A673 (cell line): Measurements from ENCODE around the gene POU6F1. TPM values are rescaled to one million over a fixed set of nuclear protein-coding genes. Genes with fewer than 3 reads are reported as not detected.
A peak's percentile ranks its signal among the peaks of the same experiment; 100 is the strongest.
"Not testable (repeated sequence)": the region's sequence is repeated elsewhere in the genome, so short reads cannot be mapped to it uniquely, and the experiment has no call there.

Experiments used
- BruUV-seq: library from RNA; stranded (reverse); fragments of 400-500 nt; replicated peaks from 2 replicates; lab custom pipeline; 2021; lab: Mats Ljungman, UMichigan
- CTCF ChIA-PET: fragments of 300-600 bp; sonication (Branson Sonifier 250); formaldehyde crosslinking; loops from one replicate; lab custom pipeline; 2022; ENCODE audit warnings: antibody characterized with exemption; lab: Charles Lee
- POLR2A ChIA-PET: fragments of 300-600 bp; sonication (Branson Sonifier 250); formaldehyde crosslinking; loops from one replicate; lab custom pipeline; 2022; ENCODE audit warnings: antibody characterized with exemption; ENCODE audit not compliant: low non-redundant PET; lab: Charles Lee
- DNase-seq: peaks from one replicate; pipeline ENCODE4 v3.0.0-alpha.2; 2015; ENCODE audit warnings: low spot score
- H3K27ac ChIP-seq: fragments of 200-600 bp; sonication (generic); 2 replicates; pipeline ENCODE4 v1.5.1; 2016; ENCODE audit warnings: mixed run types, low read depth, mild to moderate bottlenecking, mixed read lengths, antibody characterized with exemption, low read length; ENCODE audit not compliant: poor library complexity, severe bottlenecking
- H3K27me3 ChIP-seq: fragments of 200-600 bp; sonication (generic); replicated peaks from 2 replicates; pipeline ENCODE4 v1.6.1; 2017; ENCODE audit warnings: mixed run types, low read depth, mild to moderate bottlenecking, mixed read lengths, antibody characterized with exemption, low read length; ENCODE audit not compliant: insufficient read depth, poor library complexity
- H3K36me3 ChIP-seq: fragments of 200-600 bp; sonication (generic); 2 replicates; pipeline ENCODE4 v1.6.1; 2016; ENCODE audit warnings: mixed run types, mild to moderate bottlenecking, mixed read lengths, antibody characterized with exemption, low read length; ENCODE audit not compliant: insufficient read depth, poor library complexity, severe bottlenecking
- H3K4me1 ChIP-seq: fragments of 200-600 bp; sonication (generic); 2 replicates; pipeline ENCODE4 v1.6.1; 2017; ENCODE audit warnings: mixed run types, mild to moderate bottlenecking, mixed read lengths, antibody characterized with exemption, low read length; ENCODE audit not compliant: insufficient read depth, poor library complexity, severe bottlenecking
- H3K4me3 ChIP-seq: fragments of 200-600 bp; sonication (generic); 2 replicates; pipeline ENCODE4 v1.5.1; 2016; ENCODE audit warnings: low read depth, mixed run types, mild to moderate bottlenecking, mixed read lengths, low read length; ENCODE audit not compliant: poor library complexity, severe bottlenecking
- H3K9me3 ChIP-seq: fragments of 200-600 bp; sonication (generic); 2 replicates; pipeline ENCODE4 v1.6.1; 2016; ENCODE audit warnings: mixed run types, low read depth, mild to moderate bottlenecking, mixed read lengths, antibody characterized with exemption, low read length; ENCODE audit not compliant: poor library complexity, severe bottlenecking
- EZH2 ChIP-seq: fragments of 200-600 bp; sonication (generic); IDR thresholded peaks from 2 replicates; pipeline ENCODE4 v1.6.1; 2017; ENCODE audit warnings: borderline replicate concordance, low read depth, mild to moderate bottlenecking, mixed read lengths, antibody characterized with exemption, low read length; ENCODE audit not compliant: poor library complexity, severe bottlenecking
- intact Hi-C: fragments of 100-400 bp; cut with micrococcal nuclease; formaldehyde crosslinking; loops from one replicate; pipeline ENCODE4 v1.10.0; 2022; ENCODE audit not compliant: unreplicated experiment
- total RNA-seq: library from RNA; stranded (reverse); gene quantifications from 2 replicates; pipeline ENCODE4 v1.2.3, GENCODE V29; 2021
- TF ChIP-seq, protein P1 (sequence below): fragments of 300-800, 200-600 bp; sonication (generic); conservative IDR thresholded peaks from 2 replicates; pipeline ENCODE4 v1.5.1; 2017; ENCODE audit warnings: low read depth, mild to moderate bottlenecking, antibody characterized with exemption, low read length, moderate library complexity, mixed read lengths

Gene POU6F1
- total RNA-seq, 1 experiment from 2014 or later: 13.6 TPM

DNA sequence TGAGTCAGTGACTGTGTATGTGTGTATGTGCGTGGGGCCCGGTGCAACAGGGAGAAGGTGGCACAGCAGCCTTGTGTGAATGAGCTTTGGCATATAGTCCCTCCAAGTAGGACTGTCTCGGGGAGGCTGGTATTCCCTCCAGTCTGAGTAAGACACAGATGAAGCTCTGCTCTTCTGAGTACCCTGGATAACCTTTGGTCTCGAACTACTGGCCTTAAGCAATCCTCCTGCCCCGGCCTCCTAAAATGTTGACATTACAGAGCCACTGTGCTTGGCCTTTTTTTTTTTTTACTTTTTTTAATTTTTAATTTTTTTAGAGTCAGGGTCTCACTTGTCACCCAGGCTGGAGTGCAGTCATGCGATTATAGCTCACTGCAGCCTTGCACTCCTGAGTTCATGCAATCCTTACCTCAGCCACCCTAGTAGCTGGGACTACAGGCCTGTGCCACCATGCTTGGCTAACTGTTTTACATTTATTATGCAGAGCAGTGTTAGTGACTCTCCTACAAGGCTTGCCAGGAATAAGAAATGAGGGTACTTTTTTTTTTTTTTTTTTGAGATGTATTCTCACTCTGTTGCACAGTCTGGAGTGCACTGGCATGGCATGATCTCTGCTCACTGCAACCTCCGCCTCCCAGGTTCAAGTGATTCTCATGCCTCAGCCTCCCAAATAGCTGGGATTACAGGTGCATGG lies 11.4 kb upstream of the POU6F1 start:
- ChIA-PET POLR2A (no interaction called here), CTCF (no interaction called here)
- Histone ChIP-seq H3K27me3 (no peaks in the 10 kb centered on the region), H3K36me3 (no peaks in the 10 kb centered on the region), H3K4me1 (peaks cover 10% of the 10 kb centered on the region), H3K9me3 (no peaks in the 10 kb centered on the region), H3K4me3 (no peak overlapping the region), H3K27ac (no peak overlapping the region)
- no peak for TF ChIP-seq EZH2
- TF ChIP-seq, protein P1, sequence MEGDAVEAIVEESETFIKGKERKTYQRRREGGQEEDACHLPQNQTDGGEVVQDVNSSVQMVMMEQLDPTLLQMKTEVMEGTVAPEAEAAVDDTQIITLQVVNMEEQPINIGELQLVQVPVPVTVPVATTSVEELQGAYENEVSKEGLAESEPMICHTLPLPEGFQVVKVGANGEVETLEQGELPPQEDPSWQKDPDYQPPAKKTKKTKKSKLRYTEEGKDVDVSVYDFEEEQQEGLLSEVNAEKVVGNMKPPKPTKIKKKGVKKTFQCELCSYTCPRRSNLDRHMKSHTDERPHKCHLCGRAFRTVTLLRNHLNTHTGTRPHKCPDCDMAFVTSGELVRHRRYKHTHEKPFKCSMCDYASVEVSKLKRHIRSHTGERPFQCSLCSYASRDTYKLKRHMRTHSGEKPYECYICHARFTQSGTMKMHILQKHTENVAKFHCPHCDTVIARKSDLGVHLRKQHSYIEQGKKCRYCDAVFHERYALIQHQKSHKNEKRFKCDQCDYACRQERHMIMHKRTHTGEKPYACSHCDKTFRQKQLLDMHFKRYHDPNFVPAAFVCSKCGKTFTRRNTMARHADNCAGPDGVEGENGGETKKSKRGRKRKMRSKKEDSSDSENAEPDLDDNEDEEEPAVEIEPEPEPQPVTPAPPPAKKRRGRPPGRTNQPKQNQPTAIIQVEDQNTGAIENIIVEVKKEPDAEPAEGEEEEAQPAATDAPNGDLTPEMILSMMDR: no peak
- no peak for DNase-seq
- intact Hi-C loops: no loop called here
- BruUV-seq: no TSS peak

DNA sequence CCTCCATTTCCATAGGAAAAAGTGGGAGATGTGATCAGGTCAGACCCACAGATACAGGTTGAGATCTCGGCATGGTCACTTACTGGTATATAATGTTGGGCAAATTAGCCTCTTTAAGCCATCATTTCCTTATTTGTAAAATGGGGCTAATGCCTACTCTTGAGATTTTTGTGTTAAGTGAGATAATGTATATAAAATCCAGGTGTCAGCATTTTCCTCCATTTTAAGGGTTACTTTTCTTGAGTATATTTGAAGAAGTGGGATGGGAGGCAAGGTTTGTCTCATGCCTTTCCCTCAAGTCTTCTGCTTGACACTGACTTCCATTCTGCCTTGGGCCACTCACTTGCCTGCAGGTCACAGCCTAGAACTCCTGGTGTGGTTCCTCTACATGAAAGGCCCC lies 10.1 kb upstream of the POU6F1 start:
- peaks cover 10% of the 10 kb centered on the region for H3K4me1 ChIP-seq
- no peaks in the 10 kb centered on the region for H3K36me3 ChIP-seq
- H3K9me3 ChIP-seq: no peaks in the 10 kb centered on the region
- no peak overlapping the region for H3K27ac ChIP-seq
- no peak for TF ChIP-seq EZH2
- TF ChIP-seq, protein P1: no peak
- DNase-seq: no peak
- BruUV-seq: no TSS peak
- no peak overlapping the region for H3K4me3 ChIP-seq
- intact Hi-C loops: no loop called here
- CTCF ChIA-PET: no interaction called here
- POLR2A ChIA-PET: no interaction called here
- no peaks in the 10 kb centered on the region for H3K27me3 ChIP-seq

DNA sequence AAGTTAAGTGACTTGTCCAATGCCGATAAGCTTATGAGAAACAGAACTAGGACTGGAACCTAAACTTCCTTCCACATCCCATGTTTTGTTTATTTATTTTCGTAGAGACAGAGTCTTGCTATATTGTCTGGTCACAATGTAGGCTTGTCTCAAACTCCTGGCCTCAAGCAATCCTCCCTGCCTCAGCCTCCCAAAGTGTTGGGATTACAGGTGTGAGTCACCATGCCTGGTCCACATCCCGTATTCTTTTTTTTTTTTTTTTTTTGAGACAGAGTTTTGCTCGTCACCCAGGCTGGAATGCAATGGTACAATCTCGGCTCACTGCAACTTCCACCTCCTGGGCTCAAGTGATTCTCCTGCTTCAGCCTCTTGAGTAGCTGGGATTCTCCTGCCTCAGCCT lies 9.2 kb upstream of the POU6F1 start:
- CTCF ChIA-PET, H3K27me3 ChIP-seq, H3K4me1 ChIP-seq, H3K27ac ChIP-seq, H3K36me3 ChIP-seq, DNase-seq, H3K4me3 ChIP-seq, H3K9me3 ChIP-seq, intact Hi-C loops, BruUV-seq, POLR2A ChIA-PET: not testable (repeated sequence)

DNA sequence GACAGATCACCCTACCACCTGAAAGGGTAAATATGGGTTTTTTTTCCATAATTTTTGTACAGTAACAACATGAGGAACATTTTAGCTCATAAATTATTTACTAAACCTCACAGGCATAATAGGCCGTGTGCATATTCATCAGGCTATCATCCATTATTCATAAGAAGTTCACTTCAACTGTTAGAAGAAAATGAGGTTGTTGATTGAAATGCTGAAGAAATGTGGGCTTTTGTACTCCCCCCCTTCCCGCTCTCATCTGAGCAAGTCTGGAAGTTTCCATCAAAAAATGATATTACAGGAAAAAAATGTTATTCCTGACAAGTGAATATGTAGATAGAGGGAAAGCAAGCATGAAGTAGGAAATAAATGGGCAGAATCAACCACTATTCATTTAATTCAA lies 7.9 kb upstream of the POU6F1 start:
- BruUV-seq: no TSS peak
- Histone ChIP-seq H3K4me3 (no peak overlapping the region), H3K9me3 (no peaks in the 10 kb centered on the region), H3K27me3 (no peaks in the 10 kb centered on the region), H3K27ac (no peak overlapping the region), H3K4me1 (peaks cover 10% of the 10 kb centered on the region), H3K36me3 (no peaks in the 10 kb centered on the region)
- ChIA-PET CTCF (no interaction called here), POLR2A (no interaction called here)
- peak; percentile 41 for DNase-seq
- intact Hi-C loops: no loop called here
- TF ChIP-seq, protein P1: no peak
- no peak for TF ChIP-seq EZH2
